Muscle layer of duodenum (tissue), 2 donors: ENCODE results near the gene NPFFR1.

Experiments
- H3K27ac ChIP-seq: one replicate; pipeline ENCODE4 v1.7.0; 2013; ENCODE audit warnings: mild to moderate bottlenecking, low read length
- H3K27me3 ChIP-seq: one replicate; pipeline ENCODE4 v1.7.0; 2013; ENCODE audit warnings: low read depth, mild to moderate bottlenecking, control low read depth, low read length
- H3K36me3 ChIP-seq, 2 donors: one replicate each; pipeline ENCODE4 v1.7.0; 2013; ENCODE audit warnings: low read length in 2 of 2, control low read depth in 1 of 2, mild to moderate bottlenecking in 1 of 2; ENCODE audit not compliant: insufficient read depth in 2 of 2, control insufficient read depth in 1 of 2
- H3K4me1 ChIP-seq, 2 donors: one replicate each; pipeline ENCODE4 v1.7.0; 2013; ENCODE audit warnings: low read length in 2 of 2, mild to moderate bottlenecking in 2 of 2, control low read depth in 1 of 2, moderate library complexity in 1 of 2; ENCODE audit not compliant: insufficient read depth in 2 of 2, control insufficient read depth in 1 of 2
- H3K4me3 ChIP-seq, 2 donors: one replicate each; pipeline ENCODE4 v1.7.0; 2013; ENCODE audit warnings: low read length in 2 of 2, low read depth in 1 of 2, mild to moderate bottlenecking in 1 of 2
- H3K9me3 ChIP-seq, 2 donors: one replicate each; pipeline ENCODE4 v1.7.0; 2013; ENCODE audit warnings: low read length in 2 of 2, control low read depth in 1 of 2, mild to moderate bottlenecking in 1 of 2; ENCODE audit not compliant: control insufficient read depth in 1 of 2
- donor health status: healthy.

Gene NPFFR1

DNA sequence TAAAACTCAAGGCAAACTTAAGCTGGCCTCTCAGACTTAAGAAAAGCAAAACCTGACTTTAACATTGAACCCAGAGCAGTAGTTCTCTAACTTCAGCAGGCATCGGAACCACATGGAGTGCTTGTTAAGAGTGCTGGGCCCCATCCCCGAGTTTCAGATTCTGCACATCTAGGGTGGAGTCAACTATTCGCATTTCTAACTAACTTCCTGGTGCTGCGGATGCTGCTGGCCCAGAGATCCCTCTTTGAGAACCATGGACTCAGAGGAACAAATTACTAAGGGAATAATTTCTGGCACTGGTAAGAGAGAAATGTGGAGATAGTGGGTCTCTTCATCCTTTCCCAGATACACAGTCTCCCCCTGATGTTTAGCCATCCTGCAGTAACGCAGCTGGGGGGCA, 14.6 kb upstream of the NPFFR1 start:
- no peaks in the 10 kb centered on the region for H3K27me3 ChIP-seq
- peaks cover 0 to 6% of the 10 kb centered on the region in 2 donors for H3K4me1 ChIP-seq

DNA sequence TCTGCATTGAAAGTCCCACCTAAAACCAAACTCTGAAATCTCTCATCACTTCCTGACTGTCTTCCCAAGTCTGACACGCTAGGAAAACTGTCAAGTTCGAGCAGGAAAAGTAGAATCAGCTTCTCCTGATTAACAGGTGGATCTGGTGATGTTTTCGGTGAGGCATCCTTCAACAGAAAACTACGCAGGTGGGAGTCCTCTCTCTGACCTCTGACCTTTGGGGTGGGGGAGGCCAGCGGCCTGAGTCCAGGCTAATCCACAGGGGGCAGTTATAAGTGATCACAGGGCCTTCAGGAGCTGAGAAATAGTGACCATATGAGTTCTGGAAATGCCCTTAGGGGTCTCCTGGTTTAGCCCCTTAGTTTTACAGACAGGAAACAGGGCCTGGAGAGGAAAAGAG, 13.4 kb upstream of the NPFFR1 start:
- peaks cover 0 to 6% of the 10 kb centered on the region in 2 donors for H3K4me1 ChIP-seq
- H3K27ac ChIP-seq: peak overlapping the region; percentile 4
- no peaks in the 10 kb centered on the region for H3K9me3 ChIP-seq
- no peaks in the 10 kb centered on the region for H3K27me3 ChIP-seq
- H3K36me3 ChIP-seq: no peaks in the 10 kb centered on the region
- no peak overlapping the region for H3K4me3 ChIP-seq

More for the DNA sequence above, 14.6 kb upstream of the NPFFR1 start:
- no peak overlapping the region for H3K27ac ChIP-seq
- no peaks in the 10 kb centered on the region for H3K36me3 ChIP-seq
- no peaks in the 10 kb centered on the region for H3K9me3 ChIP-seq
- no peak overlapping the region for H3K4me3 ChIP-seq

DNA sequence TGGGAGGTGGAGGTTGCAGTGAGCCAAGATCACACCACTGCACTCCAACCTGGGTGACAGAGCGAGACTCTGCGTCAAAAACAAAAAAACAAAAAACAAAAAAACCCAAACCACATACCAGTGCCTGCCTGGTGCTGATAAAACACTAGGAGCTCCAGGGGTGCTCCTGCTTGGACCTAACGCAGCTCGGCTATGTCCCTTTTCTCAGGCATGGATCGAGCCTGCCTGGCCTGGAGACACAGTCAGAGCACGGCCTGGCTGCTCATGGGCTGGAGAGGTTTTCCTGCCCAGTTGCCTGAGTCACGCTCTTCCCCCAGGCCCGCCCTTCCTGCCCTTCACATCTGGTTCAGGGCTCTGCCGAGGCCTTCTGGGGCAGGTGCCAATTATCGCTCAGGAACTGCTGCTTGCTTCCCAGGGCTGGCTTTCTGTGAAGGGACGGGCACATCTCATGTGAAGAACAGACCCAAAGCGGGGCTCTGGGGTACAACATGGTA, 12.6 kb upstream of the NPFFR1 start:
- H3K4me3 ChIP-seq: no peak overlapping the region
- no peak overlapping the region for H3K27ac ChIP-seq
- no peaks in the 10 kb centered on the region for H3K36me3 ChIP-seq
- H3K9me3 ChIP-seq: no peaks in the 10 kb centered on the region
- peaks cover 0 to 6% of the 10 kb centered on the region in 2 donors for H3K4me1 ChIP-seq
- H3K27me3 ChIP-seq: no peaks in the 10 kb centered on the region

DNA sequence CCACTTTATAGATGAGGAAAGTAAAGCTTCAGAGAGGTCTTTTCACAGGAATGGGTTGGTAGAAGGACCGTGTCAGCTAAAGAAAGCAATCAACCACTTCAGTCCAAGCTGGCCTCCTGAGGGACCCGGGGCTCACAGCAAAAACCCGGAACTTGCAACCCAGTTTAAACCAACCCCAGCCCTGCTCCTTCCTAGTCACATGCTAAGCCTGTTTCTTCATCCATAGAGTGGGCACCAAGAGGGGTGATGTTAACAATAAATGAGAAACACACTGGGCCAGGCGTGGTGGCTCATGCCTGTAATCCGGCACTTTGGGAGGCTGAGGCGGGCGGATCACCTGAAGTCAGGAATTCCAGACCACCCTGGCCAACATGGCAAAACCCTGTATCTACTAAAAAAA, 12.1 kb upstream of the NPFFR1 start:
- Histone ChIP-seq H3K4me3 (no peak overlapping the region), H3K4me1 (peaks cover 0 to 6% of the 10 kb centered on the region in 2 donors), H3K9me3 (no peaks in the 10 kb centered on the region), H3K36me3 (no peaks in the 10 kb centered on the region), H3K27me3 (no peaks in the 10 kb centered on the region), H3K27ac (no peak overlapping the region)

DNA sequence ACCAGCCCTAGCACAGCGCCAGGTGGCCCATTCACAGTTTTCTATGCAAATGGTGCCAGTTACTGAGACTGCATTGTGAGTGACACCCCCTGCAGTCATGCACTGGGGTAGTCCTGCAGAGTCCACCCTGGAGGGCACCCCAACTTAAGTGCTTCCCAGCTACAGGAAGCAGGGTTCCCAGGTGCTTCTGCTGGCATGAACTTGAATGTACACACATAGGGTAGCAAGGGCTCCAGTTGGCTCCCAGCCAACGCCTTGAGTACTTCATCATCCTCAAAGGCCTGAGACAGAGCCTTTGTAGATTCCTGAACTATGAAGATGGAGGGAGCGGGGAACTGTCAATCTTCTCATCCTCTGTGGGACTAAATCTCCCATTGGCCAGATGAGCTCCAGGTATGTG, 11.5 kb upstream of the NPFFR1 start:
- Histone ChIP-seq H3K4me3 (no peak overlapping the region), H3K4me1 (peaks cover 0 to 6% of the 10 kb centered on the region in 2 donors), H3K9me3 (no peaks in the 10 kb centered on the region), H3K27ac (no peak overlapping the region), H3K36me3 (no peaks in the 10 kb centered on the region), H3K27me3 (no peaks in the 10 kb centered on the region)

DNA sequence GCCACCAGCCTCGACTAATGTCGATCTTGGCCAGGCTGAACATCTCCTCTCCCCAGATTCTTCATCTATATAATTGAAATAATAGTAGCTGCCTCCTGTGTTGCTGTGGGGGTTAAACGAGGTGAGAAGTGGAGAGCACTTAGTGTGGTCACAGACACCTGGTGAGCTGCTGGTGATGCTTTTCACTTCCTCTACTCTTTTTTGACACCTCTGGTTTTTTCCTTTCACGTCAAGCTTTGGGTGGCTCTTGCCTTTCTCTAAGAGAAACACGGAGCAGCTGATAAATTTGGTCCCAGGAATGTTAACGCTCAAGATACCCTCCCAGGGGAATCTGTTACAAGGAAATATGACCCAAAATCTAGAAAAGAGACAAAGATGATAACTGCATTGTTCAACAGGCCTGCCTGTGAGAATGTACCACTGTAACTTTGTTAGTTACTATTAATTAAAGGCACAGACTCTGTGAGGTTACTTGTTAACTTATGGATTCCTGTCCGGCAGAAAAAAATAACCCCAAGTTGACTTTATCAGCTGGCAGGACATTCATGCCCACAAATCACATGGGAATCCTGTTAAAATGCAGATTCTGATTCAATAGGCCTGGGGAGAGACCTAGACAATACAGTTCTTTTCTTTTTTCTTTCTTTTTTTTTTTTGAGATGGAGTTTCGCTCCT, 9.5 kb upstream of the NPFFR1 start:
- H3K36me3 ChIP-seq: no peaks in the 10 kb centered on the region
- H3K4me1 ChIP-seq: peaks cover 0 to 6% of the 10 kb centered on the region in 2 donors
- no peak overlapping the region for H3K27ac ChIP-seq
- H3K4me3 ChIP-seq: no peak overlapping the region
- H3K9me3 ChIP-seq: no peaks in the 10 kb centered on the region
- no peaks in the 10 kb centered on the region for H3K27me3 ChIP-seq

DNA sequence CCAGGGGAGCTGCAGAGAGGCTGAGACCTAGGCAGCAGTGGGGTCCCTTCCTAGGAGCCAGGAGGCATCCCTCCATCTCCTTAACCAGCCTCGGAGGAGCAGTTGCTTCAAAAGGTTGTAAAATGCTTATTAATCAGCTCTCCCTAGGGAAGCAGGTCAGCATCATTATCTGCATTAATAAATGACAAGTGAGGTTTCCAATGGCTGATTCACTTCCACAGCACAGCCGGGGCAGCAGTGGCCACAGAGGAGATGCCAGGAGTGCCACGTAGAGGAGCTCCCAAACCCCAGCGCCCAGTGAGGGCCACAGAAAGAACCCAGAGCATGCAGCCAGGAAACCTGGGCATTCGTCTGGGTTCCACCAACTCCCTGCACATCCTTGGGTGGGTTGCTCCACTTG, 8.2 kb upstream of the NPFFR1 start:
- Histone ChIP-seq H3K27ac (no peak overlapping the region), H3K9me3 (no peaks in the 10 kb centered on the region), H3K4me1 (peaks cover 0 to 3% of the 10 kb centered on the region in 2 donors), H3K36me3 (no peaks in the 10 kb centered on the region), H3K4me3 (no peak overlapping the region), H3K27me3 (no peaks in the 10 kb centered on the region)

DNA sequence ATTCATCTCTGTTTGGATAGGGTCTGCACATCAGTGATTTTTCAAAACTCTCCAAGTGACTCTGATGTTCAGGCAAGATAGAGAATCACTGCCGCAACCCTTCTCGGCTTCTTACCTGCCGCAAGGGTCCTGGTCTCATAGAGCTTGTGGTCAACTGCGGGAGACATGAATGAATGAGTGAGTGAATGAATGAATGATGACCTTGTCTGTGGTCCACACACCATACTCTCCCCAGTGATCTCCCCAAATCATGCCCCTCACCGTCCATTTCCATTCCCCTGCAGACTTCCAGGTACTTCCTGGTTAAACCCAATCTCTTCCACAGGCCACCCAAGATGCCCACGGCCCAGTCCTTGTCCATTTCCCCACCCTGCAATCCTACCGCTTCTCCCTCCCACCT, 5.9 kb upstream of the NPFFR1 start:
- Histone ChIP-seq H3K4me1 (no peaks in the 10 kb centered on the region), H3K9me3 (no peaks in the 10 kb centered on the region), H3K27me3 (no peaks in the 10 kb centered on the region), H3K36me3 (no peaks in the 10 kb centered on the region), H3K27ac (no peak overlapping the region), H3K4me3 (no peak overlapping the region)

DNA sequence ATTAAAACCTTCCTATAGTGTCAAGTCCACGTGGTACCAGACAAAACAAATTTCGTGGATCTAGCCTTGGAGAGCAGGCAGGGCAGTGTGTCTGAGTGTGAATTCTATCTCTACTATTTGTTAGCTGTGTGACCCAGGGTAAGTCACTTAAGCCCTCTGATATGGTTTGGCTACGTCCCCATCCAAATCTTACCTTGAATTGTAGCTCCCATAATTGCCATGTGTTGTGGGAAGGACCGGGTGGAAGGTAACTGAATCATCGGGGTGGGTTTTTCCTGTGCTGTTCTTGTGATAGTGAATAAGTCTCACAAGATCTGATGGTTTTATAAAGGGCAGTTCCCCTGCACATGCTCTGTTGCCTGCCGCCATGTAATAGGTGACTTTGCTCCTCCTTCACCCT, 2.8 kb upstream of the NPFFR1 start:
- Histone ChIP-seq H3K4me3 (no peak overlapping the region), H3K27me3 (peaks cover 20% of the 10 kb centered on the region), H3K9me3 (no peaks in the 10 kb centered on the region)

DNA sequence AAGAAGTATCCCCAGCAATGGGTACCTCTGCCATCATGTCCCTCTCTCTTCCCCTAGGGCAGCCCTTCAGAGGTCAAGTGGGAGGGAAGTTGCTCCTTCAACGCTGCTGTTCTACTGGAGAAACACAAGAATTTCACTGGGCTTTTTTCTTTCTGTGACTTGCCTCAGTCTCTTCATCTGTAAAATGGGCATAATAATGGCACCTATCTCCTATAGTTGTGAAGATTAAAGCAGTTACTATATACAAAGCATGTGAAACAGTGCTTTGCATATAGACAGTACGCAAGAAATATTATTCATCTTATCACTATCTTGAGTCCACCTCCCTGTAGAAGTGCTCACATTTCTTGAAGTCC, 1.6 kb upstream of the NPFFR1 start:
- Histone ChIP-seq H3K9me3 (no peaks in the 10 kb centered on the region), H3K4me3 (no peak overlapping the region), H3K27me3 (peaks cover 20% of the 10 kb centered on the region), H3K27ac (no peak overlapping the region), H3K4me1 (peaks cover 0 to 9% of the 10 kb centered on the region in 2 donors), H3K36me3 (no peaks in the 10 kb centered on the region)

More for the DNA sequence above, 2.8 kb upstream of the NPFFR1 start:
- Histone ChIP-seq H3K36me3 (no peaks in the 10 kb centered on the region), H3K4me1 (peaks cover 0 to 9% of the 10 kb centered on the region in 2 donors), H3K27ac (no peak overlapping the region)

DNA sequence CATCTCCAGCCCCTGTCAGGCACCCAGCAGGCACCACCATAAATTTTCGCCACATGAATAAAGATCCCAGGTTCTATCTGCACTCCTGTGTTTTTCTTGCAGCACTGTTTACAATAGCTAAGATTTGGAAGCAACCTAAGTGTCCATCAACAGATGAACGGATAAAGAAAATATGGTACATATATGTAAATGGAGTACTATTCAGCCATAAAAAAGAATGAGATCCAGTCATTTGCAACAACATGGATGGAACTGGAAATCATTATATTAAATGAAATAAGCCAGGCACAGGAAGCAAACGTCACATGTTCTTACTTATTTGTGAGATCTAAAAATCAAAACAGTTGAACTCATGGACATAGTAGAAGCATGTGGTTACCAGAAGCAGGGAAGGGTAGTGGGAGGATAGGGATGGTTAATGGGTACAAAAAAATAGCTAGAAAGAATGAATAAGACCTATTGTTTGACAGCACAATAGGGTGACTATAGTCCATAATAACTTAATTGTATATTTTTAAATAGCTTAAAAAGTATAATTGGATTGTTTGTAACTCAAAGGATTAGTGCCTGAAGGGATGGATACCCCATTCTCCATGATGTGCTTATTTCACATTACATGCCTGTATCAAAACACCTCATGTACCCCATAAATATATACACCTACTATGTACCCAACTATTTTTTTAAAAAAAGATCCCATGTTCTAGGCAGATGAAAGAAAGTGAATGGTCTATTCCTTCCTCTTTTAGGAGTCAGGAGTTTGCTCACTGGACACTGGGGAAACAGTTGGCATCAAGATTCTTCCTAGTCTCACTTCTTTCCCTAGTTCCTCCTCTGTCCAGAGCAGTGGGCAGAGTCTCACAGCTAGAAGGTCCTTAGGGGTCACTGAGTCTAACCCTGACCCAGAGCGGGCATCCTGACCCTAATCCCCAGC, 1.0 kb upstream of the NPFFR1 start:
- H3K27ac ChIP-seq: no peak overlapping the region
- H3K27me3 ChIP-seq: peaks cover 20% of the 10 kb centered on the region
- H3K4me1 ChIP-seq: peaks cover 0 to 9% of the 10 kb centered on the region in 2 donors
- no peak overlapping the region for H3K4me3 ChIP-seq
- no peaks in the 10 kb centered on the region for H3K36me3 ChIP-seq
- H3K9me3 ChIP-seq: no peaks in the 10 kb centered on the region
